Activated T-helper 1 cell treated with Interleukin-2 at 50 U/mL for 16 hours (primary cell): ENCODE data around the gene MEGF8.

Experiments
- DNase-seq: peaks from one replicate; pipeline ENCODE4 v3.0.0-alpha.2; 2020; ENCODE audit warnings: low read depth

Gene MEGF8

GRCh38 chr19:42357290-42357689 is 31.9 kb downstream of the MEGF8 start:
- no peak for DNase-seq

- DNase-seq: no peak
These were observed 35.5 kb downstream of the MEGF8 start for GRCh38 chr19:42360787-42361544.

GRCh38 chr19:42361545-42361910 is 36.1 kb downstream of the MEGF8 start:
- no peak for DNase-seq

GRCh38 chr19:42362342-42362741 is 36.9 kb downstream of the MEGF8 start:
- DNase-seq: no peak

- DNase-seq: no peak
These were observed 37.5 kb downstream of the MEGF8 start for GRCh38 chr19:42362891-42363440.

GRCh38 chr19:42363614-42364346 is 38.3 kb downstream of the MEGF8 start:
- no peak for DNase-seq

- DNase-seq: no peak
These were observed 41.2 kb downstream of the MEGF8 start for GRCh38 chr19:42366673-42367072.

- DNase-seq: no peak
These were observed 42.5 kb downstream of the MEGF8 start for GRCh38 chr19:42367929-42368328.

- DNase-seq: no peak
These were observed 42.9 kb downstream of the MEGF8 start for GRCh38 chr19:42368360-42368759.

- no peak for DNase-seq
These were observed 43.3 kb downstream of the MEGF8 start for GRCh38 chr19:42368765-42369164.

GRCh38 chr19:42369433-42370067 is 44.1 kb downstream of the MEGF8 start:
- DNase-seq: no peak

- no peak for DNase-seq
These were observed 44.7 kb downstream of the MEGF8 start for GRCh38 chr19:42370068-42370520.

- no peak for DNase-seq
These were observed 45.3 kb downstream of the MEGF8 start for GRCh38 chr19:42370626-42371175.

- DNase-seq: no peak
These were observed 49.5 kb downstream of the MEGF8 start for GRCh38 chr19:42374826-42375376.

- no peak for DNase-seq
These were observed 50.2 kb downstream of the MEGF8 start for GRCh38 chr19:42375415-42376176.

GRCh38 chr19:42376177-42376555 is 50.7 kb downstream of the MEGF8 start:
- no peak for DNase-seq

- DNase-seq: no peak
These were observed 53.1 kb downstream of the MEGF8 start for GRCh38 chr19:42378225-42379215.

GRCh38 chr19:42380155-42380554 is 54.7 kb downstream of the MEGF8 start:
- no peak for DNase-seq

GRCh38 chr19:42386974-42387707 is 61.7 kb downstream of the MEGF8 start:
- DNase-seq: peak; percentile 44
